GM23338 (cell line): ENCODE data around the gene ELMOD3. TPM values are rescaled to one million over a fixed set of nuclear protein-coding genes. Genes with fewer than 3 reads are reported as not detected.

ENCODE experiments used
- ATAC-seq: fragments of 200-7000 bp; cut with Tn5 transposase; 3 replicates; pipeline ENCODE4 v1.9.1; 2020
- DNase-seq: peaks from one replicate; pipeline ENCODE4 v3.0.0-alpha.2; 2015; ENCODE audit warnings: low spot score
- H2AFZ ChIP-seq: fragments of 200-600 bp; sonication (generic); 2 replicates; pipeline ENCODE4 v1.8.0; 2016; ENCODE audit warnings: antibody characterized with exemption, mild to moderate bottlenecking, moderate library complexity
- H3F3A ChIP-seq: fragments of 200-600 bp; sonication (generic); replicated peaks from 2 replicates; pipeline ENCODE4 v1.8.0; 2017; ENCODE audit warnings: antibody characterized with exemption, mixed run types, low read depth
- H3K27ac ChIP-seq: fragments of 200-600 bp; sonication (generic); 2 replicates; pipeline ENCODE4 v1.6.1; 2016; ENCODE audit warnings: low read depth
- H3K27me3 ChIP-seq: fragments of 200-600 bp; sonication (generic); 2 replicates; pipeline ENCODE4 v1.8.0; 2016; ENCODE audit warnings: mild to moderate bottlenecking, mixed run types, moderate library complexity; ENCODE audit not compliant: insufficient read depth
- H3K36me3 ChIP-seq: fragments of 200-600 bp; sonication (generic); 2 replicates; pipeline ENCODE4 v1.8.0; 2016; ENCODE audit warnings: mild to moderate bottlenecking; ENCODE audit not compliant: insufficient read depth
- H3K4me1 ChIP-seq: fragments of 200-600 bp; sonication (generic); 2 replicates; pipeline ENCODE4 v1.8.0; 2016; ENCODE audit warnings: mild to moderate bottlenecking, moderate library complexity; ENCODE audit not compliant: insufficient read depth
- H3K4me2 ChIP-seq: fragments of 200-600 bp; sonication (generic); 2 replicates; pipeline ENCODE4 v1.7.1; 2017; ENCODE audit warnings: mixed run types
- H3K4me3 ChIP-seq: fragments of 200-600 bp; sonication (generic); 2 replicates; pipeline ENCODE4 v1.6.1; 2016; ENCODE audit warnings: mixed run types
- H3K79me2 ChIP-seq: fragments of 200-600 bp; sonication (generic); replicated peaks from 2 replicates; pipeline ENCODE4 v1.8.0; 2017; ENCODE audit warnings: mild to moderate bottlenecking; ENCODE audit not compliant: insufficient read depth
- H3K9me2 ChIP-seq: fragments of 200-600 bp; sonication (generic); 2 replicates; pipeline ENCODE4 v1.8.0; 2017; ENCODE audit not compliant: insufficient read depth
- H4K20me1 ChIP-seq: fragments of 200-600 bp; sonication (generic); replicated peaks from 2 replicates; pipeline ENCODE4 v1.8.0; 2017; ENCODE audit warnings: mild to moderate bottlenecking; ENCODE audit not compliant: insufficient read depth
- H3K27ac Mint-ChIP-seq: 2 replicates; pipeline ENCODE4 v1.8.0; 2020; ENCODE audit warnings: inconsistent platforms, mild to moderate bottlenecking, moderate library complexity, mixed read lengths
- H3K27me3 Mint-ChIP-seq: 3 replicates; pipeline ENCODE4 v1.8.0; 2022; ENCODE audit warnings: low read depth, mild to moderate bottlenecking, moderate library complexity, mixed read lengths, inconsistent platforms; ENCODE audit not compliant: insufficient read depth, poor library complexity
- H3K36me3 Mint-ChIP-seq: 3 replicates; pipeline ENCODE4 v1.8.0; 2021; ENCODE audit warnings: low read depth, mild to moderate bottlenecking, inconsistent platforms, moderate library complexity, mixed read lengths
- H3K4me1 Mint-ChIP-seq: 3 replicates; pipeline ENCODE4 v1.8.0; 2020; ENCODE audit warnings: mild to moderate bottlenecking, inconsistent platforms, mixed read lengths
- H3K4me3 Mint-ChIP-seq: 3 replicates; pipeline ENCODE4 v1.8.0; 2021; ENCODE audit warnings: moderate library complexity, mild to moderate bottlenecking, inconsistent platforms, mixed read lengths
- H3K9me3 Mint-ChIP-seq: 3 replicates; pipeline ENCODE4 v1.8.0; 2020; ENCODE audit warnings: moderate library complexity, mild to moderate bottlenecking, inconsistent platforms, mixed read lengths
- CREB1 ChIP-seq: fragments of 250-450 bp; sonication (Bioruptor Pico); IDR thresholded peaks from 2 replicates; pipeline ENCODE4 v1.5.0; 2020; ENCODE audit warnings: low read depth, mild to moderate bottlenecking, moderate library complexity
- ETS1 ChIP-seq: IDR thresholded peaks from 2 replicates; pipeline ENCODE4 v1.6.1; 2016; ENCODE audit warnings: antibody characterized with exemption
- EZH2 ChIP-seq: fragments of 200-600 bp; sonication (generic); IDR thresholded peaks from one replicate; pipeline ENCODE4 v1.8.0; 2017; ENCODE audit warnings: antibody characterized with exemption, mild to moderate bottlenecking, low read depth; ENCODE audit not compliant: unreplicated experiment
- EZH2phosphoT487 ChIP-seq: fragments of 200-600 bp; sonication (generic); IDR thresholded peaks from one replicate; pipeline ENCODE4 v1.8.1; 2018; ENCODE audit warnings: antibody characterized with exemption; ENCODE audit not compliant: unreplicated experiment
- POLR2AphosphoS5 ChIP-seq: IDR thresholded peaks from 2 replicates; pipeline ENCODE4 v1.6.1; 2016; ENCODE audit warnings: antibody characterized with exemption, low read depth
- ZNF114 ChIP-seq: fragments of 250-450 bp; sonication (Bioruptor Pico); IDR thresholded peaks from 2 replicates; pipeline ENCODE4 v1.5.0; 2020; ENCODE audit warnings: mild to moderate bottlenecking, moderate library complexity
- ZNF462 ChIP-seq: fragments of 250-450 bp; sonication (Bioruptor Pico); IDR thresholded peaks from 2 replicates; pipeline ENCODE4 v1.5.0; 2020; ENCODE audit warnings: mild to moderate bottlenecking, moderate library complexity
- polyA plus RNA-seq: library from polyadenylated mRNA; unstranded; fragments of >200 nt; fragmentation: Nextera tagmentation; extraction: Ambion mirVana; gene quantifications from 2 replicates; pipeline ENCODE4 v1.2.1, GENCODE V29; 2016
- total RNA-seq: library from RNA; depleted of rRNA; stranded (reverse); fragments of >200 nt; shearing (Covaris generic); gene quantifications from 2 replicates; pipeline ENCODE4 v1.2.3, GENCODE V29; 2014

Gene ELMOD3
- total and polyA plus RNA-seq, 2 experiments from 2014 or later, result 8.6 to 8.9 TPM

- H3K79me2 ChIP-seq, result no peaks in the 10 kb centered on the region
- Mint-ChIP-seq H3K27me3 (peaks cover 4% of the 10 kb centered on the region), H3K4me1 (peaks cover 21% of the 10 kb centered on the region; the same call in 2 of the 3 replicates), H3K9me3 (peaks cover 8% of the 10 kb centered on the region), H3K36me3 (no peaks in the 10 kb centered on the region), H3K27ac (no peak overlapping the region), H3K4me3 (no peak overlapping the region)
- no peak for ATAC-seq
- DNase-seq, result no peak
- no peak for TF ChIP-seq CREB1 (CRISPR knock-in tag)
- TF ChIP-seq ETS1, result no peak
- TF ChIP-seq ZNF462 (CRISPR knock-in tag), result no peak
- TF ChIP-seq POLR2AphosphoS5, result no peak
- no peak for TF ChIP-seq EZH2phosphoT487
- no peak for TF ChIP-seq EZH2
- no peak for TF ChIP-seq ZNF114
- no peak overlapping the region for H2AFZ ChIP-seq
- H3K4me2 ChIP-seq, result no peak overlapping the region
- no peak overlapping the region for H3K27ac ChIP-seq
- H3F3A ChIP-seq, result no peaks in the 10 kb centered on the region
- no peaks in the 10 kb centered on the region for H4K20me1 ChIP-seq
- H3K36me3 ChIP-seq, result no peaks in the 10 kb centered on the region
- no peaks in the 10 kb centered on the region for H3K27me3 ChIP-seq
- peaks cover 11% of the 10 kb centered on the region; the same call in 1 of the 2 replicates for H3K4me1 ChIP-seq
- H3K4me3 ChIP-seq, result no peak overlapping the region
- H3K9me2 ChIP-seq, result no peaks in the 10 kb centered on the region
Measured at GRCh38 chr2:85334928-85335327, 19.6 kb upstream of the ELMOD3 start.
